ENCODE measurements around the gene PTPRM. TPM values are rescaled to one million over a fixed set of nuclear protein-coding genes. Genes with fewer than 3 reads are reported as not detected.

The PTPRM gene
- total RNA-seq, 1 experiment from 2014 or later, result 42.3 TPM

DNA sequence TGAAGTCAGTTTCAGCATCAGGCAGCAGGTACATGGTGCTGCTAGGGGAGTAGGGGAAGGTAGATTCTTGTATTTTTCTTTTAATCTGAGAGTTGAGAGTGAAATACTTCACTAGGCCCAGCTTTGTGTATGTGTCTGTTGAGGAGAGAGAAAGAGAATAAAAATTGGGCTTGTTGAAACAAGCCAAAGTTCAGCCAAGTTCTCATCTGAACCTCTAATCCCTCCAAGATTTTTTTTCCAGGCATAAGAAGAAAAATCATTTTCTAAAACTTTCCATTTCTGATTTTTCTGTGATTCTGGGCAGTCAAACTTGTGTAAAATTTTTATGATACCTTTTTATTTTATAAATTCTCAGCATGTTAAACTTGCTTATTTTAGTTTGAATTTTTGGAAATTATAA is 55.6 kb downstream of the PTPRM start:
- intact Hi-C loops (cut with micrococcal nuclease; ENCODE audit: unreplicated experiment), result no loop called here
- H3K4me3 Mint-ChIP-seq (ENCODE audit: low read depth, unreplicated experiment), result no peak overlapping the region
- no TSS peak for BruUV-seq (replicated peaks)
- H3K27me3 Mint-ChIP-seq (ENCODE audit: unreplicated experiment), result no peaks in the 10 kb centered on the region
- TF ChIP-seq, protein P1, sequence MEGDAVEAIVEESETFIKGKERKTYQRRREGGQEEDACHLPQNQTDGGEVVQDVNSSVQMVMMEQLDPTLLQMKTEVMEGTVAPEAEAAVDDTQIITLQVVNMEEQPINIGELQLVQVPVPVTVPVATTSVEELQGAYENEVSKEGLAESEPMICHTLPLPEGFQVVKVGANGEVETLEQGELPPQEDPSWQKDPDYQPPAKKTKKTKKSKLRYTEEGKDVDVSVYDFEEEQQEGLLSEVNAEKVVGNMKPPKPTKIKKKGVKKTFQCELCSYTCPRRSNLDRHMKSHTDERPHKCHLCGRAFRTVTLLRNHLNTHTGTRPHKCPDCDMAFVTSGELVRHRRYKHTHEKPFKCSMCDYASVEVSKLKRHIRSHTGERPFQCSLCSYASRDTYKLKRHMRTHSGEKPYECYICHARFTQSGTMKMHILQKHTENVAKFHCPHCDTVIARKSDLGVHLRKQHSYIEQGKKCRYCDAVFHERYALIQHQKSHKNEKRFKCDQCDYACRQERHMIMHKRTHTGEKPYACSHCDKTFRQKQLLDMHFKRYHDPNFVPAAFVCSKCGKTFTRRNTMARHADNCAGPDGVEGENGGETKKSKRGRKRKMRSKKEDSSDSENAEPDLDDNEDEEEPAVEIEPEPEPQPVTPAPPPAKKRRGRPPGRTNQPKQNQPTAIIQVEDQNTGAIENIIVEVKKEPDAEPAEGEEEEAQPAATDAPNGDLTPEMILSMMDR (IDR thresholded peaks at IDR 0.05; ENCODE audit: unreplicated experiment), result no peak
- CTCF ChIA-PET, result no interaction called here
- no peak for DNase-seq
- no peaks in the 10 kb centered on the region for H3K9me3 Mint-ChIP-seq (ENCODE audit: low read depth, unreplicated experiment)
- peaks cover 21% of the 10 kb centered on the region for H3K4me1 Mint-ChIP-seq (ENCODE audit: low read depth, unreplicated experiment)
- no peak overlapping the region for H3K27ac Mint-ChIP-seq (ENCODE audit: unreplicated experiment)
- H3K36me3 Mint-ChIP-seq (ENCODE audit: insufficient read depth, unreplicated experiment), result no peaks in the 10 kb centered on the region

DNA sequence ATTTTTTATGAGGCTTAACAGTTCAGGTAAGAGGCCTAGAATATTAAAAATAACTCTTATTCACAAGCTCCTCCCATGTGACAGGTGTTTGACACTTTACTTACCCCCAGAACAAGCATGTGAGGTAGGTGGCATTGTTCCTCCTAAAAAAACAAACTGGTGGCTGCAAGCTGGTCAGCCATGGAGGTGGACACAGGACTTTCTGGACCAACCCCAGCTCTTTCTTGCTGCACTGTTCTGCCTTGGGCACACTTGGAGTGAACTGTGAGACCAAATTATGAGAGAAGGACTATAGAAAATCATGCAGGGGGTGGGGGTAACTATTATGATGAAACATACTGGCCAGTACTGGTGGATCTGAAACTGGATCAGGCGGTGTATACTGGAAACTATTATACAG is 56.6 kb downstream of the PTPRM start:
- Mint-ChIP-seq H3K4me1 (ENCODE audit: low read depth, unreplicated experiment) (peaks cover 19% of the 10 kb centered on the region), H3K27ac (ENCODE audit: unreplicated experiment) (no peak overlapping the region), H3K4me3 (ENCODE audit: low read depth, unreplicated experiment) (no peak overlapping the region), H3K27me3 (ENCODE audit: unreplicated experiment) (no peaks in the 10 kb centered on the region), H3K36me3 (ENCODE audit: insufficient read depth, unreplicated experiment) (no peaks in the 10 kb centered on the region), H3K9me3 (ENCODE audit: low read depth, unreplicated experiment) (no peaks in the 10 kb centered on the region)
- no TSS peak for BruUV-seq (replicated peaks)
- DNase-seq, result no peak
- intact Hi-C loops (cut with micrococcal nuclease; ENCODE audit: unreplicated experiment), result no loop called here
- TF ChIP-seq, protein P1 (IDR thresholded peaks at IDR 0.05; ENCODE audit: unreplicated experiment), result no peak
- CTCF ChIA-PET, result no interaction called here

GRCh38 chr18:7624697-7625096 is 57.6 kb downstream of the PTPRM start:
- H3K36me3 Mint-ChIP-seq (ENCODE audit: insufficient read depth, unreplicated experiment), result no peaks in the 10 kb centered on the region
- no peak overlapping the region for H3K27ac Mint-ChIP-seq (ENCODE audit: unreplicated experiment)
- intact Hi-C loops (cut with micrococcal nuclease; ENCODE audit: unreplicated experiment), result loop anchor here (5.0 kb wide), 2 partner anchors 137 to 352 kb away; no protein-coding TSS in a partner anchor
- BruUV-seq (replicated peaks), result no TSS peak
- H3K4me1 Mint-ChIP-seq (ENCODE audit: low read depth, unreplicated experiment), result peaks cover 19% of the 10 kb centered on the region
- DNase-seq, result no peak
- no peaks in the 10 kb centered on the region for H3K27me3 Mint-ChIP-seq (ENCODE audit: unreplicated experiment)
- TF ChIP-seq, protein P1 (IDR thresholded peaks at IDR 0.05; ENCODE audit: unreplicated experiment), result no peak
- CTCF ChIA-PET, result no interaction called here
- H3K9me3 Mint-ChIP-seq (ENCODE audit: low read depth, unreplicated experiment), result no peaks in the 10 kb centered on the region
- H3K4me3 Mint-ChIP-seq (ENCODE audit: low read depth, unreplicated experiment), result no peak overlapping the region

GRCh38 chr18:7626175-7626921 is 59.2 kb downstream of the PTPRM start:
- Mint-ChIP-seq H3K27ac (ENCODE audit: unreplicated experiment) (peak overlapping the region; percentile 16), H3K4me3 (ENCODE audit: low read depth, unreplicated experiment) (peak overlapping the region; percentile 15), H3K9me3 (ENCODE audit: low read depth, unreplicated experiment) (no peaks in the 10 kb centered on the region), H3K4me1 (ENCODE audit: low read depth, unreplicated experiment) (peaks cover 19% of the 10 kb centered on the region), H3K36me3 (ENCODE audit: insufficient read depth, unreplicated experiment) (no peaks in the 10 kb centered on the region), H3K27me3 (ENCODE audit: unreplicated experiment) (no peaks in the 10 kb centered on the region)
- TF ChIP-seq, protein P1 (IDR thresholded peaks at IDR 0.05; ENCODE audit: unreplicated experiment), result no peak
- intact Hi-C loops (cut with micrococcal nuclease; ENCODE audit: unreplicated experiment), result loop anchor here (5.0 kb wide), 2 partner anchors 139 to 354 kb away; no protein-coding TSS in a partner anchor
- BruUV-seq (replicated peaks), result no TSS peak
- CTCF ChIA-PET, result interaction anchor here (1.1 to 2.4 kb wide), 4 partner anchors 57 to 354 kb away, joined by 4 to 9 read pairs (median 6); partner anchors contain the start of gene PTPRM
- DNase-seq, result no peak

Data from Calu3 (cell line).